ENCODE results near the gene RAP1GDS1. TPM values are rescaled to one million over a fixed set of nuclear protein-coding genes. Genes with fewer than 3 reads are reported as not detected.
"Not testable (repeated sequence)": the region's sequence is repeated elsewhere in the genome, so short reads cannot be mapped to it uniquely, and the experiment has no call there.

The RAP1GDS1 gene
- total RNA-seq, 1 donor from 2014 or later = 37.0 TPM

GRCh38 chr4:98474408-98474844 is 213.2 kb downstream of the RAP1GDS1 start:
- no peaks in the 10 kb centered on the region for H3K27me3 ChIP-seq (ENCODE audit: low read depth)
- no peaks in the 10 kb centered on the region for H3K4me1 ChIP-seq
- no peak for TF ChIP-seq CTCF (IDR thresholded peaks at IDR 0.05)
- DNase-seq = no peak
- peak in 1 of 2 donors; percentile 18 for ATAC-seq
- H3K9me3 ChIP-seq = no peaks in the 10 kb centered on the region
- no peaks in the 10 kb centered on the region for H3K36me3 ChIP-seq
- no peak overlapping the region for H3K27ac ChIP-seq
- no peak overlapping the region for H3K4me3 ChIP-seq
- intact Hi-C loops (cut with DNase I) = no loop called here

GRCh38 chr4:98476891-98477290 is 215.7 kb downstream of the RAP1GDS1 start:
- no peak overlapping the region for H3K4me3 ChIP-seq
- no peak for TF ChIP-seq CTCF (IDR thresholded peaks at IDR 0.05)
- ATAC-seq (no peak), DNase-seq (no peak)
- no peaks in the 10 kb centered on the region for H3K27me3 ChIP-seq (ENCODE audit: low read depth)
- H3K9me3 ChIP-seq = no peaks in the 10 kb centered on the region
- H3K4me1 ChIP-seq = no peaks in the 10 kb centered on the region
- H3K27ac ChIP-seq = no peak overlapping the region
- intact Hi-C loops (cut with DNase I) = no loop called here
- H3K36me3 ChIP-seq = no peaks in the 10 kb centered on the region

GRCh38 chr4:98479590-98479989 is 218.4 kb downstream of the RAP1GDS1 start:
- H3K4me3 ChIP-seq; DNase-seq; H3K9me3 ChIP-seq; H3K36me3 ChIP-seq; ATAC-seq; H3K27me3 ChIP-seq (ENCODE audit: low read depth); intact Hi-C loops (cut with DNase I); H3K4me1 ChIP-seq; H3K27ac ChIP-seq: not testable (repeated sequence)

GRCh38 chr4:98480535-98480934 is 219.4 kb downstream of the RAP1GDS1 start:
- H3K4me3 ChIP-seq = no peak overlapping the region
- ATAC-seq = no peak
- DNase-seq = no peak
- no peaks in the 10 kb centered on the region for H3K27me3 ChIP-seq (ENCODE audit: low read depth)
- no peaks in the 10 kb centered on the region for H3K4me1 ChIP-seq
- H3K36me3 ChIP-seq = no peaks in the 10 kb centered on the region
- H3K9me3 ChIP-seq = no peaks in the 10 kb centered on the region
- no peak overlapping the region for H3K27ac ChIP-seq
- TF ChIP-seq CTCF (IDR thresholded peaks at IDR 0.05) = no peak
- intact Hi-C loops (cut with DNase I) = no loop called here

- H3K36me3 ChIP-seq = no peaks in the 10 kb centered on the region
- no peaks in the 10 kb centered on the region for H3K27me3 ChIP-seq (ENCODE audit: low read depth)
- no peaks in the 10 kb centered on the region for H3K4me1 ChIP-seq
- no peaks in the 10 kb centered on the region for H3K9me3 ChIP-seq
- no peak overlapping the region for H3K27ac ChIP-seq
- H3K4me3 ChIP-seq = no peak overlapping the region
- DNase-seq = no peak
- no peak for ATAC-seq
- intact Hi-C loops (cut with DNase I) = no loop called here
- TF ChIP-seq CTCF (IDR thresholded peaks at IDR 0.05) = no peak
These were observed 220.0 kb downstream of the RAP1GDS1 start for GRCh38 chr4:98481167-98481566.

- TF ChIP-seq CTCF (IDR thresholded peaks at IDR 0.05) = no peak
- Histone ChIP-seq H3K4me3 (no peak overlapping the region), H3K36me3 (no peaks in the 10 kb centered on the region), H3K27me3 (ENCODE audit: low read depth) (no peaks in the 10 kb centered on the region), H3K4me1 (no peaks in the 10 kb centered on the region), H3K27ac (no peak overlapping the region), H3K9me3 (no peaks in the 10 kb centered on the region)
- ATAC-seq (no peak), DNase-seq (no peak)
- intact Hi-C loops (cut with DNase I) = no loop called here
These were observed 221.3 kb downstream of the RAP1GDS1 start for GRCh38 chr4:98482503-98482846.

All from lower lobe of right lung (tissue), 2 donors.